ENCODE results near the gene GOLGA6L22. TPM values are rescaled to one million over a fixed set of nuclear protein-coding genes. Genes with fewer than 3 reads are reported as not detected.
"Not testable (repeated sequence)": the region's sequence is repeated elsewhere in the genome, so short reads cannot be mapped to it uniquely, and the experiment has no call there.

GOLGA6L22 gene
- not detected for polyA plus RNA-seq

- not testable (repeated sequence) for H3K27ac ChIP-seq (ENCODE audit: low read depth, low read length)
- no CpG with 5 or more reads among the region's 7 CpGs for WGBS, 3 donors
Measured at GRCh38 chr15:22458603-22459002, at the start of gene GOLGA6L22. TSS of gene GOLGA6L22 (plus strand) at chr15:22458903. CDS start at chr15:22458994, 91 bp downstream.

- 53 to 79% (median 69%) methylated on average over 3 to 8 of the region's 19 CpGs for WGBS, 3 donors
- H3K27ac ChIP-seq (ENCODE audit: low read depth, low read length), result not testable (repeated sequence)
Measured at GRCh38 chr15:22417288-22417687, 41.4 kb upstream of the GOLGA6L22 start.

GRCh38 chr15:22417795-22418194 lies 40.9 kb upstream of the GOLGA6L22 start:
- 18 to 62% (median 61%) methylated on average over 9 of the region's 22 CpGs for WGBS, 3 donors

GRCh38 chr15:22418212-22418611 lies 40.5 kb upstream of the GOLGA6L22 start:
- no CpG with 5 or more reads among the region's 29 CpGs for WGBS, 3 donors
- H3K27ac ChIP-seq (ENCODE audit: low read depth, low read length), result not testable (repeated sequence)

More at GRCh38 chr15:22417795-22418194, 40.9 kb upstream of the GOLGA6L22 start:
- not testable (repeated sequence) for H3K27ac ChIP-seq (ENCODE audit: low read depth, low read length)

- 38 to 84% (median 78%) methylated on average over 12 to 14 of the region's 33 CpGs for WGBS, 3 donors
- H3K27ac ChIP-seq (ENCODE audit: low read depth, low read length), result not testable (repeated sequence)
Measured at GRCh38 chr15:22418666-22419065, 40.0 kb upstream of the GOLGA6L22 start.

GRCh38 chr15:22420340-22420739 lies 38.4 kb upstream of the GOLGA6L22 start:
- WGBS, 3 donors, result 73 to 80% (median 75%) methylated on average over 8 to 10 of the region's 13 CpGs
- not testable (repeated sequence) for H3K27ac ChIP-seq (ENCODE audit: low read depth, low read length)

GRCh38 chr15:22429426-22429825 lies 29.3 kb upstream of the GOLGA6L22 start:
- H3K27ac ChIP-seq (ENCODE audit: low read depth, low read length), result not testable (repeated sequence)
- 29 to 73% (median 62%) methylated on average over 3 to 5 of the region's 11 CpGs for WGBS, 3 donors

- 81 to 87% (median 84%) methylated on average over 5 to 7 of the region's 8 CpGs for WGBS, 3 donors
- H3K27ac ChIP-seq (ENCODE audit: low read depth, low read length), result not testable (repeated sequence)
Measured at GRCh38 chr15:22431687-22432086, 27.0 kb upstream of the GOLGA6L22 start.

GRCh38 chr15:22494490-22495113 lies 35.9 kb downstream of the GOLGA6L22 start:
- not testable (repeated sequence) for H3K27ac ChIP-seq (ENCODE audit: low read depth, low read length)
- WGBS, 3 donors, result 0 to 2% (median 1%) methylated on average over 4 to 35 of the region's 86 CpGs

- 91 to 93% (median 92%) methylated on average over 2 of the region's 4 CpGs for WGBS, 3 donors
- not testable (repeated sequence) for H3K27ac ChIP-seq (ENCODE audit: low read depth, low read length)
Measured at GRCh38 chr15:22497200-22497599, 38.5 kb downstream of the GOLGA6L22 start.

- H3K27ac ChIP-seq (ENCODE audit: low read depth, low read length), result not testable (repeated sequence)
- no CpG with 5 or more reads among the region's 5 CpGs for WGBS, 3 donors
Measured at GRCh38 chr15:22498220-22498925, 39.7 kb downstream of the GOLGA6L22 start.

GRCh38 chr15:22502272-22502671 lies 43.6 kb downstream of the GOLGA6L22 start:
- WGBS, 3 donors, result no CpG with 5 or more reads among the region's 10 CpGs
- not testable (repeated sequence) for H3K27ac ChIP-seq (ENCODE audit: low read depth, low read length)

- H3K27ac ChIP-seq (ENCODE audit: low read depth, low read length), result not testable (repeated sequence)
- 62 to 79% (median 77%) methylated on average over 3 to 4 of the region's 9 CpGs for WGBS, 3 donors
Measured at GRCh38 chr15:22506959-22507358, 48.3 kb downstream of the GOLGA6L22 start.

GRCh38 chr15:22516140-22516539 lies 57.4 kb downstream of the GOLGA6L22 start:
- WGBS, 3 donors, result 86 to 96% (median 93%) methylated on average over 4 to 6 of the region's 15 CpGs
- not testable (repeated sequence) for H3K27ac ChIP-seq (ENCODE audit: low read depth, low read length)

Data from adipose tissue (tissue), 3 donors.